Type B pancreatic cell (in vitro differentiated cells): ENCODE results near the gene MBD5. TPM values are rescaled to one million over a fixed set of nuclear protein-coding genes. Genes with fewer than 3 reads are reported as not detected.

ENCODE experiments used
- DNase-seq: peaks from one replicate; pipeline ENCODE4 v3.0.0; 2021; ENCODE audit warnings: mixed read lengths; ENCODE audit not compliant: unreplicated experiment; ENCODE audit errors: extremely low spot score
- H3K27ac Mint-ChIP-seq: 2 replicates; pipeline ENCODE4 v1.8.0; 2021; ENCODE audit warnings: mild to moderate bottlenecking, mixed read lengths
- H3K27me3 Mint-ChIP-seq: 2 replicates; pipeline ENCODE4 v1.8.0; 2021; ENCODE audit warnings: mixed read lengths
- H3K36me3 Mint-ChIP-seq: 2 replicates; pipeline ENCODE4 v1.8.0; 2021; ENCODE audit warnings: mixed read lengths
- H3K4me1 Mint-ChIP-seq: one replicate; pipeline ENCODE4 v1.8.0; 2021; ENCODE audit warnings: mixed read lengths; ENCODE audit not compliant: unreplicated experiment
- H3K4me3 Mint-ChIP-seq: 2 replicates; pipeline ENCODE4 v1.8.0; 2021; ENCODE audit warnings: mild to moderate bottlenecking, mixed read lengths
- H3K9me3 Mint-ChIP-seq: 2 replicates; pipeline ENCODE4 v1.8.0; 2021; ENCODE audit warnings: mixed read lengths
- CTCF ChIP-seq: fragments of 200-600 bp; sonication (generic); conservative IDR thresholded peaks from 2 replicates; pipeline ENCODE4 v1.5.0; 2021; ENCODE audit warnings: antibody characterized with exemption, mild to moderate bottlenecking
- total RNA-seq: library from RNA; stranded (reverse); gene quantifications from 2 replicates; pipeline ENCODE4 v1.2.1, GENCODE V29; 2021; ENCODE audit warnings: low replicate concordance

Gene MBD5
- total RNA-seq, 1 donor from 2014 or later: 54.7 TPM

- no peaks in the 10 kb centered on the region for H3K4me1 Mint-ChIP-seq
- no peak overlapping the region for H3K4me3 Mint-ChIP-seq
- peaks cover 9% of the 10 kb centered on the region for H3K36me3 Mint-ChIP-seq
- no peak for DNase-seq
- H3K9me3 Mint-ChIP-seq: no peaks in the 10 kb centered on the region
- H3K27ac Mint-ChIP-seq: no peak overlapping the region
- TF ChIP-seq CTCF: no peak
- no peaks in the 10 kb centered on the region for H3K27me3 Mint-ChIP-seq
Measured at GRCh38 chr2:148507970-148508369, 487.1 kb downstream of the MBD5 start.

DNA sequence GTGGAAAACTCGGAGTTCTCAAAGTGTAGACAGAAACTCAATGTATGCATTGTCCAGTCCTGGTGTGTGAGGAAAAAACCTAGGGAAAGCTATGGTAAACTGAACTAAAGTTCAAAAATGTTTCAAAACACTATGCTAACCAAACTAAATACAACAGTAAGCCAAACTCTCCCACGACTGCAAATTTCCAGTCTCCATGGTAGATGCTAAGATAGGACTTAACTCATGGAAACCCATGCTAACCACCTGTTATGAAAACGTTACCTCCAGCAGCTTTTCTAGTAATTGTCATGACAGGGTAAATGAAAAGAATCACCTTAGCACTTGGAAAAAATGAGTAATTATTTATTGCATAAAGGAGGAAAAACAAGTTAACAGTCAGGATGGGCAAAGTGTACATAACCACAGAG is 488.0 kb downstream of the MBD5 start:
- H3K4me3 Mint-ChIP-seq: peak overlapping the region; percentile 75
- no peaks in the 10 kb centered on the region for H3K4me1 Mint-ChIP-seq
- peaks cover 6% of the 10 kb centered on the region for H3K36me3 Mint-ChIP-seq
- H3K27ac Mint-ChIP-seq: peak overlapping the region; percentile 82
- H3K27me3 Mint-ChIP-seq: no peaks in the 10 kb centered on the region
- TF ChIP-seq CTCF: no peak
- no peaks in the 10 kb centered on the region for H3K9me3 Mint-ChIP-seq
- no peak for DNase-seq

DNA sequence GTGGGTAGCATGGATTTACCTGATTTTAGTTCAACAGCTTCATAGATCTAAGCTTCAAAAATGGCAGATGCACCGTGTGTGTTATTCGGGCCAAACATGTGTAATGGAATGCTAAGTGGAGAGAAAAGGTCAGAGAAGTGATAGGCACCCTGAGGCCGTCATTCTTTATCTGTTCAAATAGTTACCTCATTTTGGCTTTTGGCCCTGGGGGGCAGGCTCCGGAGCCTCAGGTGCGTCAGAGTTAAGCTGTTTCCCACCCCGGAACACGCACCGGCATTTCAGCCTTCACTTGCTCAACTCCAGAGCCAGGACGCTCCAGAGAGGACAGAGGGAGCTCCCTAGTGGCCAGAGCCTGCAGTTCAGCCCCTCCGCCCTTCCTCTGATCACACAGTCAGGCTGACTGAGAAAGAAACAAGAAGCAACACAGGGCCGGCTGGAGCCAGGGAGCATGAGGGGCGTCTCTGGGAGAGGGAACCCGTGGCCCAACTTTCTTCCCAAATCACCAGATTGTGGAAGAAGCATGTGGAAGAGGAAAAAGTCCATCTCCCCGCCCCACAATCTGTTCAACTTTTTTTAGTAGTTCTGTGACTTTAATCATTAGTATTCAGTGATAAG is 488.5 kb downstream of the MBD5 start:
- no peaks in the 10 kb centered on the region for H3K4me1 Mint-ChIP-seq
- peaks cover 6% of the 10 kb centered on the region for H3K36me3 Mint-ChIP-seq
- peak; percentile 80 for DNase-seq
- H3K4me3 Mint-ChIP-seq: peak overlapping the region; percentile 75
- no peaks in the 10 kb centered on the region for H3K9me3 Mint-ChIP-seq
- TF ChIP-seq CTCF: peak; percentile 89
- peak overlapping the region; percentile 82 for H3K27ac Mint-ChIP-seq
- no peaks in the 10 kb centered on the region for H3K27me3 Mint-ChIP-seq

DNA sequence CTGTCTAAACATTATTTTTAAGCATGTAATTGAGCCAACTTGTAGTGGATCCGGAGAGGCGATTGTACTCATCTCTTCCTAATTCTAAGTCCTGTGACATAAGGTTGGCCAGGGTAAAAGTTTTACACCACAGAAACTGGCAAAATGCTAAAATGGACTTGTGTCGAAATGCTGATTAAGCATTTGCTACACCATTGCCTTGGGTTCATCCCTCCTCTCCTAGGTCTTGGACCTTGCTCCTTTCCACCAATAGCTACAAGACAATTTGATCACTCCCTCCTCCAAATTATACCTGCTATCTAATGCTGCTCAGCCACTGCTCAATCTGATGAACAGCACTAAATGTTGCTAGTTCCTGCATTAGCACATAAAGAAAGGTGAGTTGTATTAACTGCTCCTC is 491.0 kb downstream of the MBD5 start:
- DNase-seq: no peak
- Mint-ChIP-seq H3K36me3 (peaks cover 5% of the 10 kb centered on the region), H3K9me3 (no peaks in the 10 kb centered on the region), H3K27ac (no peak overlapping the region), H3K27me3 (no peaks in the 10 kb centered on the region), H3K4me1 (no peaks in the 10 kb centered on the region), H3K4me3 (no peak overlapping the region)
- no peak for TF ChIP-seq CTCF

- peaks cover 7% of the 10 kb centered on the region for H3K36me3 Mint-ChIP-seq
- no peak overlapping the region for H3K4me3 Mint-ChIP-seq
- no peak for DNase-seq
- H3K9me3 Mint-ChIP-seq: no peaks in the 10 kb centered on the region
- TF ChIP-seq CTCF: no peak
- no peaks in the 10 kb centered on the region for H3K4me1 Mint-ChIP-seq
- no peak overlapping the region for H3K27ac Mint-ChIP-seq
- H3K27me3 Mint-ChIP-seq: no peaks in the 10 kb centered on the region
Measured at GRCh38 chr2:148512501-148512900, 491.6 kb downstream of the MBD5 start.

DNA sequence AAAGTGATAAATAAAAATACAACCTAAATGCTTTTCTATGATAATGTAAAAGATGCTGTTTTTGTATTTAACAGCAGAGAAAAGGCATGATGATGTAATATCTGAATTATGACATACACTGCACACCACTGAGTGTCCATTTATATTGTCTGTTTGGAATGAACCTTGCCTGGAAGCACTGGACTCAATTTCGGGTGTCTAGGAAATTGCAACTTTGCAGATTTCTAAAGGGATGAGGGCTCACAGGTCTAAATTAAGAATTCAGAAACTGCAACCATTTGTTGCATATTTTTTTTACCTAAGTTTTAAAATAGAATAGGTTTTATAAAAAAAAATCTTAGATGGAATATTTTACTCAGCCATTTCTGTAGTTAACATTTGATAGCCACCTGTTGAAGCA is 492.5 kb downstream of the MBD5 start:
- Mint-ChIP-seq H3K27ac (no peak overlapping the region), H3K36me3 (peaks cover 17% of the 10 kb centered on the region), H3K4me3 (no peak overlapping the region), H3K9me3 (no peaks in the 10 kb centered on the region), H3K27me3 (no peaks in the 10 kb centered on the region), H3K4me1 (no peaks in the 10 kb centered on the region)
- no peak for TF ChIP-seq CTCF
- DNase-seq: no peak
